ENCODE measurements around the gene KLK4. TPM values are rescaled to one million over a fixed set of nuclear protein-coding genes. Genes with fewer than 3 reads are reported as not detected.

Gene KLK4
- total and polyA plus RNA-seq, 9 of the 15 experiments (the other 6 are each of a cell fraction or from before 2014, with no cell fraction given): not detected

- H3K79me2 ChIP-seq (ENCODE audit: control insufficient read depth, insufficient read depth, low read length): no peaks in the 10 kb centered on the region
- H3K9me3 ChIP-seq (replicated peaks; ENCODE audit: control insufficient read depth, insufficient read depth, low read depth, low read length): no peaks in the 10 kb centered on the region
- peaks cover 6 to 23% of the 10 kb centered on the region in 2 experiments; a peak in 3 of 5 replicates for H3K27me3 ChIP-seq (ENCODE audit: control insufficient read depth in 2 of 2, insufficient read depth in 2 of 2, low read length in 2 of 2)
- H3K9ac ChIP-seq (ENCODE audit: insufficient read depth in 1 of 2, low read depth in 2 of 2, low read length in 2 of 2): no peak overlapping the region
- ATAC-seq (peak; percentile 100), DNase-seq (ENCODE audit: extremely low read depth in 1 of 4, low spot score in 3 of 4) (peak; percentile 84 to 89 (median 87)), FAIRE-seq (peak; percentile 95)
- H4K20me1 ChIP-seq (replicated peaks; ENCODE audit: control insufficient read depth, insufficient read depth, low read length): 0 out of 2 replicates have a peak, but pooled peaks cover 6% of the 10 kb centered on the region
- no peak overlapping the region for H3K4me2 ChIP-seq (ENCODE audit: insufficient read depth, low read length)
- H2AFZ ChIP-seq (ENCODE audit: low read depth, low read length): no peak overlapping the region; the same call in 1 of the 2 replicates
- ChIA-PET POLR2A (interaction anchor here (0.8 to 2.4 kb wide), 8 partner anchors 10 to 198 kb away, joined by 3 to 10 read pairs (median 6); no protein-coding TSS in a partner anchor), CTCF (ENCODE audit: low intra/inter-chr PET ratio) (interaction anchor here (0.8 to 1.8 kb wide), 6 partner anchors 13 to 253 kb away, joined by 3 to 12 read pairs (median 6); partner anchors contain the start of gene CLEC11A)
- in situ Hi-C loops (cut with MboI): no loop called here
- WGBS (ENCODE audit: insufficient coverage, low coverage, missing lambda C conversion rate): 19% methylated on average over 21 of the region's 21 CpGs
- BruUV-seq (replicated peaks): no TSS peak
- no peaks in the 10 kb centered on the region for H3K4me1 ChIP-seq (replicated peaks in 1 of 2; ENCODE audit: control insufficient read depth in 2 of 2, insufficient read depth in 2 of 2, low read length in 2 of 2)
- no peaks in the 10 kb centered on the region for H3K9me1 ChIP-seq (ENCODE audit: control insufficient read depth, insufficient read depth, low read length)
- H3K36me3 ChIP-seq (ENCODE audit: control insufficient read depth, insufficient read depth, low read length): no peaks in the 10 kb centered on the region
- intact Hi-C loops (cut with micrococcal nuclease): loop anchor here (1.0 to 5.0 kb wide), 4 partner anchors 50 to 385 kb away; partner anchors contain the start of gene KLK2
- no peak overlapping the region for H3K27ac ChIP-seq (ENCODE audit: extremely low read depth, low read depth, low read length)
- H3K4me3 ChIP-seq: no peak overlapping the region
- TF ChIP-seq ZNF668 (CRISPR knock-in tag; IDR thresholded peaks at IDR 0.05) (no peak), DMBX1 (CRISPR knock-in tag; IDR thresholded peaks at IDR 0.05; ENCODE audit: borderline replicate concordance) (no peak), RHOXF2B (CRISPR knock-in tag; conservative IDR thresholded peaks at IDR 0.05) (no peak), ZNF121 (CRISPR knock-in tag; conservative IDR thresholded peaks at IDR 0.05) (no peak), POU5F1 (IDR thresholded peaks at IDR 0.05; ENCODE audit: borderline replicate concordance, low read depth, low read length, partially characterized antibody) (no peak), TAF1 (IDR thresholded peaks at IDR 0.05; ENCODE audit: control insufficient read depth, extremely low read depth, insufficient read depth, low read length, severe bottlenecking) (no peak), FOXJ3 (CRISPR knock-in tag; IDR thresholded peaks at IDR 0.05) (no peak), NR1H2 (CRISPR knock-in tag; IDR thresholded peaks at IDR 0.05) (no peak), PRDM10 (IDR thresholded peaks at IDR 0.05; ENCODE audit: partially characterized antibody) (no peak), HCFC1 (IDR thresholded peaks at IDR 0.05; ENCODE audit: low read depth, low read length) (no peak), MYNN (IDR thresholded peaks at IDR 0.05) (0 out of 2 replicates have a peak, but pooled peaks have one; percentile 32), MYNN (CRISPR knock-in tag; IDR thresholded peaks at IDR 0.05) (no peak), THRAP3 (IDR thresholded peaks at IDR 0.05; ENCODE audit: borderline replicate concordance) (no peak), MCM3 (IDR thresholded peaks at IDR 0.05) (no peak), ZNF23 (CRISPR knock-in tag; IDR thresholded peaks at IDR 0.05) (no peak), CBX8 (IDR thresholded peaks at IDR 0.05; ENCODE audit: borderline replicate concordance, extremely low read depth, low read depth, low read length, poor library complexity, severe bottlenecking) (no peak), KDM1A (IDR thresholded peaks at IDR 0.05) (no peak), MCM2 (IDR thresholded peaks at IDR 0.05; ENCODE audit: low read depth) (no peak), CCAR2 (IDR thresholded peaks at IDR 0.05; ENCODE audit: low read depth, low read length) (no peak), PHF20 (IDR thresholded peaks at IDR 0.05; ENCODE audit: partially characterized antibody) (no peak), NRF1 (conservative IDR thresholded peaks at IDR 0.05 in 1 of 2, IDR thresholded peaks at IDR 0.05 in 1 of 2) (peak; percentile 35 to 50; a peak in 3 of 4 replicates), FOXJ2 (tag; IDR thresholded peaks at IDR 0.05) (no peak)
Measured at GRCh38 chr19:50922317-50922853, 11.2 kb upstream of the KLK4 start.

Data from K562 (cell line).